M059J (cell line): Measurements from ENCODE around the gene ZFP36. TPM values are rescaled to one million over a fixed set of nuclear protein-coding genes. Genes with fewer than 3 reads are reported as not detected.

Experiments used
- DNase-seq: peaks from one replicate; pipeline ENCODE4 v3.0.0-alpha.2; 2012; ENCODE audit warnings: low read depth
- total RNA-seq: library from RNA; depleted of rRNA; stranded (reverse); fragments of >200 nt; shearing (Covaris generic); gene quantifications from 2 replicates; pipeline ENCODE4 v1.2.3, GENCODE V29; 2014

Gene ZFP36
- total RNA-seq, 1 experiment from 2014 or later = 10.8 TPM

DNA sequence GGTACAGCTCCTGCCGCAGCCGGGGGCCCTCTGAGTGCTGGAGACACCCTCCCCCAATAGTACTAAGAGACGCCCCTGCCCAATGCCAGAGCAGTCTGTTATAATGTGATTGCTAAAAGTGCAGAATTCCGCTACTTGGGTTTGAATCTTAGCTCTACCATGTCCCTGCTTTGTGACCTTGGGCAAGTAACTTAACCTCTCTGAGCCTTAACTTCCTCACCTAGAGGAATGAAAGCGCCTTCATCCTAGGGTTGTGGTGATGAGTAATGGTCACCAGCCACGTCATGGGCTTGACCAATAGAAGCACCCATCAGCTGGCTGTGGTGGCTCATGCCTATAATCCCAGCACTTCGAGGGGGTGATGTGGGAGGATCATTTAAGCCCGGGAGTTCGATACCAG, 12.4 kb downstream of the ZFP36 start:
- DNase-seq = no peak

DNA sequence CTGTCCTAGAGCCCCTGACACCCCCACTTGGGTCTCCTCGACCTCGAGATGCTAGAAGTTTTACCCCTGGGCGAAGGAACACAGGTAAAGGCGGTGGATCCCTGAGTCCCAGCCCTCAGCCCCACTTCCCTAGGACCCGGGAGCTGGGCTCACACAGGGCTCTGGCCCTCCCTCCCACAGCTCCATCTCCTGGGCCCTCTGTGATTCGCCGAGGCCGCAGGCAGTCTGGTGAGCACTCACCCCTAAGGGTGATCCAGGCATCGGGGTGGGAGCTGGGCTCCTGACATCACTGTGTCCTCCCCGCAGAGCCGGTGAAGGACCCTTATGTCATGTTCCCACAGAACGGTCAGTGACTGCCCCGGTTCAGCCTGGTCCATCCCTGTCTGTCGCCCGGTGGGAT, 14.1 kb downstream of the ZFP36 start:
- no peak for DNase-seq

DNA sequence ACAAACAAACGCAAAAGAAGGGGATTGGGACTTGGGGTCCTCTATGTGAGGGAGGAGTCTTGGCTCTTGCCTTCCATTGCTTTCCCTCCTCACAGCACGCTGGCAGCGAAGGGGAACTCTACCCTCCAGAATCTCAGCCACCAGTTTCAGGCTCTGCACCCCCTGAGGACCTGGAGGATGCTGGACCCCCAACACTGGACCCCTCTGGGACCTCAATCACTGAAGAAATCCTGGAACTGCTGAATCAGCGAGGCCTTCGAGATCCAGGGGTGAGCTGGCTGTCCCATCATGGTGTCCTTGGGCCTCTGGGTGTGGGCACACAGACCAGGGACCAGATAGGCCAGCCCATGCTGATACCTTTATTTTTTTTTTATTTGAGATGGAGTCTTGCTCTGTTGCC, 15.4 kb downstream of the ZFP36 start:
- no peak for DNase-seq

DNA sequence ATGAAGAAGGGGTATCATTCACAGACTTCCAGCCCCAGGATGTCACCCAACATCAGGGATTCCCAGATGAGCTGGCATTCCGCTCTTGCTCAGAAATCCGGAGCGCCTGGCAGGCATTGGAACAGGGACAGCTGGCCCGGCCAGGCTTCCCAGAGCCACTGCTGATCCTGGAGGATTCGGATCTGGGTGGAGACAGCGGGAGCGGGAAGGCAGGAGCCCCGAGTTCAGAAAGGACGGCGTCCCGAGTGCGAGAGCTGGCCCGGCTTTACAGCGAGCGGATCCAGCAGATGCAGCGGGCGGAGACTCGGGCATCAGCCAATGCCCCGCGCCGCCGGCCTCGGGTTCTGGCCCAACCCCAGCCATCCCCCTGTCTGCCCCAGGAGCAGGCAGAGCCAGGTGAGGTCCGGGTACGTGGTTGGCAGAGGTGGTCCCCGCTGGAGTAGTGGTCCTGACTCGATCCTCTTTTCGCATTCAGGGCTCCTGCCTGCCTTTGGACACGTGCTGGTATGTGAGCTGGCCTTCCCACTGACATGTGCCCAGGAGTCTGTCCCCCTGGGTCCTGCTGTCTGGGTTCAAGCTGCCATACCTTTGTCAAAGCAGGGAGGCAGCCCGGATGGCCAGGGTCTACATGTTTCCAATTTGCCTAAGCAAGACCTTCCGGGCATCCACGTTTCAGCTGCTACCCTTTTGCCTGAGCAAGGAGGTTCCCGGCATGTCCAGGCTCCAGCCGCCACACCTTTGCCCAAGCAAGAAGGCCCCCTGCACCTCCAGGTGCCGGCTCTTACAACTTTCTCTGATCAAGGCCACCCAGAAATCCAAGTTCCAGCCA, 16.8 kb downstream of the ZFP36 start:
- DNase-seq = no peak

DNA sequence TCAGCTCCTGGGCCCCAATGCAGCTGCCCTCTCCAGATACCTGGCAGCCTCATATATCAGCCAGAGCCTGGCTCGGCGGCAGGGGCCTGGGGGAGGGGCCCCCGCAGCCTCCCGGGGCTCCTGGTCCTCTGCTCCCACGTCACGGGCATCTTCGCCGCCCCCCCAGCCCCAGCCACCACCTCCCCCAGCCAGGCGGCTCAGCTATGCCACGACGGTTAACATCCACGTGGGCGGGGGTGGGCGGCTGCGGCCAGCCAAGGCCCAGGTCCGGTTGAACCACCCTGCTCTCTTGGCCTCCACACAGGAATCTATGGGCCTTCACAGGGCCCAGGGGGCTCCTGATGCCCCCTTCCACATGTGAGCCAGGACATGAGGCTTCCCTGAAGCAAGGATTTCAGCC, 18.3 kb downstream of the ZFP36 start:
- DNase-seq = no peak

DNA sequence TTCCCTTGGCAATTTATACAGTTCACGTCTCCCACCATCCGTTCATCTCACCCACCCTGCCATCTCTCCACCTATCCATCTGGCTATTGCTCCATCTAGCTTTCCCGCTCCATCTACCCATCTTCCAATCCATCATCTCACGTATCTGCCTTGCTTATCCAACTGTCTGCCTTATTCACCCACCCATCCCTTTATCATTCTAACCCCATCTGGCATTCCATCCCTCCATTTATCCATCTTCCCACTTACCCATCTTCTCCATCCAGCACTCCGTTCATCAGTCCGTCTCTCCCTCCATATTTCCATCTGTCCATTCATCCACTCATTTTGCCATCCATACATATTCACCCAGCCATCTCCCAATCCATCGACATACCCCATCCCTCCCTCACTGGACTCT, 19.1 kb downstream of the ZFP36 start:
- DNase-seq = no peak

DNA sequence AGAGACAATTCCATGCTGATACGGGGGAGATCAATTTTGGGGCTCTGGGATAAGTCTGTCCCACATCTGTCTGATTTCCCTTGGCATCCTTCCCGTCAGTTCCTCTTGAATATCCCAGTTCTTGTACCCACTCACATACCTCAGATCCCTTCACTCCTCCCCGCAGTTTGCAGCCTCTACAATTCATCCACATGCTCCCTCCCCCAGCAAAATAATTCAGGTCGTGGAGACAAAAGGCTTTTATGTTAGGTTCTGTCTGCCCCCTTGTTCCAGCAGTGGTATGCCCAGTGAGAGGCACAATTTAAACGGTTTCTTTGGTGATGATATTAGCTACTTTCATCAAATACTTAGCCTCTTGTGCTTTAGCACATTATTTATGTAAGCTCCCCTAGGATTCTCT, 19.5 kb downstream of the ZFP36 start:
- DNase-seq = no peak

DNA sequence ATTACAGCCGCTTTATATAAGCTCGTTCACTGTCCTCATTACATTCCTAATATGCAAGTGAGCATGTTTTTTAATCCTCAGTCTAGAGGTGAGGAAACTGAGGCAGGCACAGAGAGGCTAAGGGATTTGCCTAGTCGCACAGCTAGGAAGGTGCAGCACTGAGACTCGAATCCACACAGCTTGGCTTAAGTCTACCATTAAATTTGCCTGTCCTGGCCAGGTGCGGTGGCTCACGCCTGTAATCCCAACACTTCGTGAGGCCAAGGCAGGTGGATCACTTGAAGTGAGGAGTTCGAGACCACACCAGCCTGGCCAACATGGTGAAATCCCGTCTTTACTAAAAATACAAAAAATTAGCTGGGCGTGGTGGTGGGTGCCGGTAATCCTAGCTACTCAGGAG, 21.1 kb downstream of the ZFP36 start:
- no peak for DNase-seq

DNA sequence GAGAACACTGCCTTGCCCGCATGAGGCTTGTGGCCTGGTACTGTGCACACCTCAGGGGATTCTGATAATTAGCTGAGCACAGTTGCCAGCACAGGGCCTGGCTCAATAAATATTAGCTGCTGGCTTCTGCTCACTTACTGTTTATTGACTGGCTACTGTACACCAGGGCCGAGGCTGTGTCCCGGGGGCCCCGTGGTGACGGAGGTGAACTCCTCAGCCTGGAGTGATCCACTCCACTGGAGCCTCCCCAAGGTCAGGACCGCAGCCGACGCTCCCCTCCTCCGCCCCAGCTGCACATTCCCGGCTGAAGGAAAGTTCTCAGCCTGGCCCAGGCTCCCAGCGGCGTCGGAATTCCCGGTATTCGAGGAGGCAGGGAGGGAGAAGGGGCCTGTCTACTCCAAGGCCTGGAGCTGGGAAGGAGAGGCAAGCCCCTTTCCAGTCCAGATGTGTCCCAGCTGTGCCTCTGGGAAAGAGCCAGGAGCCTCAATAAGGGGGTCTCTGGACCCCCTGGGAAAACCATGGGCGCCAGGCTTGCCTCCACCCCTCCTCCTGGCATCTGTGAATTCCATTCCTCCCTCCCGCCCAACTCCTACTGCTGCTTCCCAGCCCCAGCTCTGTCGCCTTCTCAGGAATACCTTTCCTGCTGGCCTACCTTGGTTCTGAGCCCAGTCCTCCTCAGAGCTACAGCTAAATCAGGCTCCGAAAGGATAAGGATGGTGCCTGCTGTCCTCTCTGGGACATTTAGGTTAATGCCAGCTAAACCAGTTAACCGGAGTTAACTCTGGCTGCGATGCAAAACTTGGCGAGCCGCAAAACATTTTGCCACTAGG, 21.9 kb downstream of the ZFP36 start:
- DNase-seq = peak; percentile 62

DNA sequence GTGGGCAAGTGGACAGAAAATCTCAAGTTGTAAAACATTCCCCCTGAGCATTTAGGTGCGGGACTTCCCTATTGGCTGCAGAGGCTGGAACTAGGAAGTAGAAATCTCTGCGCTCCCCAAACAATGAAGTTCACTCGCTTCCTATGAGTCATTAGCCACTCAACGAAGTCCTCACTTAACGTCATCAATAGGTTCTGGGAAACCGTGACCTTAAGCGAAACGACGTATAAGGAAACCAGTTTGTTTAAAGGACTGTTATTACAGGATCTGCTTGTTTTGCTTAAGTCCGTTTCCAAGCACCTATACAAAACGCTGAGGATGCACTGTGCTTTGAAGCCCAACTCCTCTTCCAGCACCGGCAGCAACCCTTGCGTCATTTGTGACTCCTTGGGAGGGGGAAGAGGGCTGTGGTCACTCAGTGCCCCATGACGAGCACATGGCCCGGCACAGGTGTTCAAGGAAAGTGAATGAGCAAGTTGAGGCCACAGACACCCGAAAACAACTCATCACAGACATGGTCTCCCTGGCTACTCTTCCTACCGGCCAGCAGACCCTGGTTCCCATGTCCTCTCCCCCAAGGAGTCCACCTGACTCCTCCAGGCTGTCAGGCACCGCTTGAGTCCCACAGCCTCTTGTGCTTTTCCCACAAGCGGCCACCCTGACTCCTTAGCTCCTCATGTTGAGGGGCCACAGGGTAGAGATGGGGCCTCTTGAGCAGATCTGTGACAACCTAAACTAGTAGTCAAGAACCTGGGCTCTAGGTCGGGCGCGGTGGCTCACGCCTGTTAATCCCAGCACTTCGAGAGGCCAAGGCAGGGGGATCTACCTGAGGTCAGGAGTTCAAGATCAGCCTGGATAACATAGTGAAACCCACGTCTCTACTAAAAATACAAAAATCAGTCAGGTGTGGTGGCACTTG, 24.3 kb downstream of the ZFP36 start:
- DNase-seq = peak; percentile 92

DNA sequence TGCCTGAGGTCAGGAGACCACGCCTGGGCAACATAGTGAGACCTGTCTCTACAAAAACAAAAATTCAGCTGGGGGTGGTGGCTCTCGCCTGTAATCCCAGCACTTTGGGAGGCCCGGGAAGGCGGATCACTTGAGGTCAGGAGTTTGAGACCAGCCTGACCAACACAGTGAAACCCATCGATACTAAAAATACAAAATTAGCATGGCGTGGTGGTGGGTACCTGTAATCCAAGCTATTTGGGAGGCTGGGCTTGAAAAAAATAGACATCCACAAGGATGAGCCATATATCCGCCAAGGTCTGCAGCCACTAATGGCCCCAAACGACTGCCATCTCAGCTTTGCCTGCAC, 26.0 kb downstream of the ZFP36 start:
- DNase-seq = no peak

DNA sequence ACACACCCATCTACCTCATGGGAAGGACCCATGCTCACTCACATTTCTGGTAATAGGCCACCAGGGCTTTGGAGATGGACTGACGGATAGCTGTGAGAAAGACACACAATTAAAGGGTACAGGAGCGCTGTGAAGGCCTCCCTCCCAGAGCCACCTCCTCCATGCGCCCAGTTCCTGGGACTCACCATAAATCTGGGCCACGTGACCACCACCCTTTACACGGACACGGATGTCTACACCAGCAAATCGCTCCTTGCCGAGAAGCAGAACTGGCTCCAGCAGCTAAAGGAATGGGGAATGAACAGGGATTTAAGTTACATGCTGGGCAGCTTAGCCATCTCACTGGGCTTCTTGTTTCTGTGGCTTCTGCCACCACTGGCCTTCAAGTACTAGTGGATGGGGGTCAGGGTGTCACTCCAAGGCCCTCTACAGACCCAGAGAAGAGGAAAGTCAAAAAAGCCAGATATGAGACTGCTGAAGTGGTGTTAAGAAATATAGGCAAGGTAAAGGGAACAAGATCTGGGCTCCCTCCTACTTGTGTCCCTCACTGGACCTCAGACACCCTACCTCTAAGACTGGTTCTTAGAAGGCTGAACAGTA, 26.9 kb downstream of the ZFP36 start:
- DNase-seq = no peak

DNA sequence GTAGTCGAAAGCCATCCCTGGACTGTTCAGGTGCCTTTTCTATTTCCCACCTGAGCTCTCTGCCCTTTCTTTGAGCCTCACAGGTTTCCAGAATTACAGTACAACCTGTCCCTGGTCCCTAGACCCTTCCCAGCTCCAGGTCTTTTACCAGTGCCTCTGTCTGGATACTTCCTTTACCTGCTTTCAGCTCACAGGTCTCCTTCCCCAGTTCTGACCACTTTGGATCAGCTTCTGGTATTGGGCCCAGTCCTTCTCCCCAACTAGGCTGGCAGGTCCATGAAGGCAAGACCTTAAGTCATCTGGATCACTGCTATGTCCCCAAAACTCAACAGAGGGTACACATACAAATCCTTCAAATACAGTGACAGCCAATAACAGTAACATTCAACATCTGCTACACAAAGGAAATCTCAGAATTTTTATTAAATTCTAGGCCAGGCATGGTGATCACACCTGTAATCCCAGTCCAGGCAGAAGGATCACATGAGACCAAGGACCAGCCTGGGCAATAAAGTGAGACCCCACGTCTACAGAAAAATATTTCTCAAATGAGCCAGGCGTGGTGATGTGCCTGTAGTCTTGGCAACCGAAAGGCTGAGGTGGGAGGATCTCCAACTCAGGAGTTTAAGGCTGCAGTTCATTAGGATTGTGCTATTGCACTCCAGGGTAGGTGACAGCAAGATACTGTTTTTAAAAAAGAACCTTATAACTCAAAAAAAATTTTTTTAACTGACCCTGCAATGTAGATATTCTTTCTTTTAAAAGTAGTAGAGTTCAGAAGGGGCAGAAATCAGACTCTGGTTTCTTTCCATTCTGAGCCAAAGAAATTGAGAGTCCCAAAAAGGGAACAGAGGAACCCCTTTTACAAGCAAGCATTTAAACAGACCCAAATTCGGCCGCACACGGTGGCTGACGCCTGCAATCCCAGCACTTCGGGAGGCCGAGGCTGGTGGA, 27.8 kb downstream of the ZFP36 start:
- no peak for DNase-seq

DNA sequence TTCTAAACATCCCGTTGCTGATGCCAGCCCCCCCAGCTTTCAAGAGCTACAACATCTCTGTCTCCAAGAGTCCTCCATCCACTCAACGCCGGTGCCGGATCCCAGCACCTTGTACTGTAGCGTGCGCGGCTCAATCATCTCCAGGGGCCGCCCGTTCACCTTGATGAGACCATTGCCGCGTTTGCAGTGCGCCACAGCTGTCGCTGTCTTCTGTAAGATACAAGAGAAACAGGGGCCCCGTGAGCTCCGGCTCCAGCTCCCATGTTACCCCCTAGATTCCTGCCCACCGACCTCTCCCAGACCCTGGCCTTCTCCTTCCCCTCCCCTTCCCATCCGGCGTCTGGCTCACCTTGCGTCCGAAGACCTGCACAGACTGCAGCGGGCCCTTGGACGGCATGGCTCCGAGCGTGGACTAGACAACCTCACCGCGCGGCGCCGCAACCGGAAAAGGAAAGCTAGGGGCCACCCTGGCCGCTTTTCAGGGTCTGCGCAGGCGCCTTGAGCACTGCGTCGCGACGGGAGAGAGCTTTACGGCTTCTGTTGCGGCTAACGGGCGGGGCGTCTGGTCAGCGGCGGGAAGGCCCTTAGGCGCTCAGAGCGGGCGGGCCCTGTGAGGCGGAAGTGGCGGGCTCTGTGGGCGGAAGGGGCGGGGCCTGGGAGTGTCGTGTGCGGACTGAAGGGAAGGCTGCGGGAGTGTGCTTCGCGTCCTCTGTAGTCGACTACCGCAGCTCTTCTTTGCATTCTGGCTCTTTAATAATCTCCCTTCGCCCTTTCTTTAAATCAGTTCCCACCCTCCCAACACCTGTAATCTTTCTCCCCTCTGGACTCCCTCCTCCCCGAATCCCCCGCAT, 29.1 kb downstream of the ZFP36 start, which contains the start of gene RPS16:
TSS of gene RPS16 (minus strand) at position 451 of the 851 bp plus-strand sequence. CDS start at position 397, 54 bp downstream.
- peak; percentile 96 for DNase-seq

DNA sequence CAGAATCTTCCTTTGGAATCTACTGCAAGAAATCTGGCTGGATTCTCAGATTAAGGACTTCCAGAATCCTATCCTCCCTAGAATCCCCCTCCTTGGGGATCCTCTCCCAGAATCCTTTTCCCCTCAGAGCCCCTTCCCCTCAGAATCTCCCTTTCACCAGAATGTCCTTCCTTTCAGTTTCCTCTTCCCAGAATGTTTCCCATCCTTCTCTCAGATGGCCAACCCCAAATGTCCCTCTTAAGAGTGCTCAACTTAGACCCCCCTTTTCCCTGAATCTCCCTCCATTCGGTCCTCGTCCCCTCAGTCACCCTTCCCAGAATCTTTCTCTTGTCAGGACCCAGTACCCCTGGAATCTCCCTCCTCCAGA, 29.7 kb downstream of the ZFP36 start:
- DNase-seq = peak; percentile 26

DNA sequence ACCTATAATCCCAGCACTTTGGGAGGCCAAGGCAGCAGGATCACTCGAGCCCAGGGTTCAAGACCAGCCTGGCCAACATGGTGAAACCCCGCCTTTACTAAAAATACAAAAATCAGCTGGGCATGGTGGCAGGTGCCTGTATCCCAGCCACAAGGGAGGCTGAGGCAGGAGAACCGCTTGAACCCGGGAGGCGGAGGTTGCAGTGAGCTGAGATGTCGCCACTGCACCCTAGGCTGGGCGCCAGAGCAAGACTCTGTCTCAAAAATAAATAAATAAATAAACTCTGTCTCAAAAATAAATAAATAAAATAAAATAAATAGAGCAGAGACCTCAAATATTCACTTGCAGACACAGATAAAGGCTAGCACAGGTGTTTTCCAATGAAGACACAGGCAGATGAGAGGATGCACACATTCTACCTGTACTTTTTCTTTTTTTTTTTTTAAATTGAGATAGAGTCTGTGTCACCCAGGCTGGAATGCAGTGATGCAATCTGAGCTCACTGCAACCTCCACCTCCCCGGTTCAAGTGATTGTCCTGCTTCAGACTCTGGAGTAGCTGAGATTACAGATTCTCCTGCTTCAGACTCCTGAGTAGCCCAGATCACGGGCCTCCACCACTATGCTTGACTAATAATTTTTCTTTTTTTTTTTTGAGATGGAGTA, 31.8 kb downstream of the ZFP36 start:
- peak; percentile 60 for DNase-seq

DNA sequence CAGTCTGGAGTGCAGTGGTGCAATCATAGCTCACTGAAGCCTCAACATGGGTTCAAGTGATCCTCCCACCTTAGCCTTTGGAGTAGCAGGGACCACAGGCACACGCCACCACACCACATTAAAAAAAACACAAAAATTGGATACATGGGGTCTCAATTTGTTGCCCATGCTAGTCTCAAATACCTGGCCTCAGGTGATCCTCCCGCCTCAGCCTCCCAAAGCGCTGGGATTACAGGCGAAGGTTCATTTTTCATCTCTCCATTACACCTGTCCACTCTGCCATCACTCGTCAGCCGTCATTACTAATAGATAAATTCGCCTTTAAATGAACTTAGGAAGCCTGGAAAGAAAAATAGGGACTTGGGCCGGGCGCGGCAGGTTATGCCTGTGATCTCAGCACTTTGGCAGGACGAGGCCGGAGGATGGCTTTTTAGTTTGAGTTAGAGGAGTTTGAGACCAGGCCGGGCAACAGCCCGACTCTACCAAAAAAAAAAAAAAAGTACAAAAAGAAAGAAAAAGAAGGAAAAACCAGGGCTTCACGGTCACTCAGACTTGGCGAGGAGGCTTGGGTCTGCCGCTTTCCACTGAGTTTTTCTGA, 38.0 kb downstream of the ZFP36 start:
- DNase-seq = peak; percentile 37
